H1 (cell line): Measurements from ENCODE around the gene IFT27. TPM values are rescaled to one million over a fixed set of nuclear protein-coding genes. Genes with fewer than 3 reads are reported as not detected.

ENCODE experiments used
- CTCF ChIA-PET: fragments of 300-600 bp; sonication (Branson Sonifier 250); formaldehyde crosslinking; loops from one replicate; lab custom pipeline; 2021; ENCODE audit not compliant: partially characterized antibody; lab: Charles Lee
- POLR2A ChIA-PET: fragments of 300-600 bp; sonication (Branson Sonifier 250); formaldehyde crosslinking; loops from one replicate; lab custom pipeline; 2021; ENCODE audit warnings: inconsistent platforms; ENCODE audit not compliant: partially characterized antibody; lab: Charles Lee
- DNase-seq, 2 experiments: peaks; one replicate each; pipeline versions ENCODE4 v3.0.0 to v3.0.0-alpha.2; 2010 to 2022; ENCODE audit warnings: low spot score in 2 of 2, low read depth in 1 of 2, mixed read lengths in 1 of 2
- FAIRE-seq: peaks from 2 replicates; lab custom pipeline; 2011; peaks lifted over from hg19 to GRCh38; lab: Jason Lieb, UNC
- H2AFZ ChIP-seq: 2 replicates; pipeline ENCODE4 v1.8.1; 2012; ENCODE audit warnings: low read length, inconsistent platforms
- H2AK5ac ChIP-seq: 2 replicates; pipeline ENCODE4 v1.6.1; 2013; ENCODE audit warnings: low read depth, low read length
- H2BK120ac ChIP-seq: replicated peaks from 2 replicates; pipeline ENCODE3; 2013; ENCODE audit warnings: low read depth, low read length, inconsistent platforms
- H2BK12ac ChIP-seq: 2 replicates; pipeline ENCODE4 v1.6.1; 2013; ENCODE audit warnings: low read depth, low read length
- H2BK15ac ChIP-seq: 2 replicates; pipeline ENCODE4 v1.6.1; 2013; ENCODE audit warnings: low read length
- H2BK20ac ChIP-seq: 2 replicates; pipeline ENCODE4 v1.6.1; 2013; ENCODE audit warnings: low read length
- H2BK5ac ChIP-seq: 2 replicates; pipeline ENCODE4 v1.6.1; 2013; ENCODE audit warnings: low read depth, low read length
- H3K14ac ChIP-seq: 2 replicates; pipeline ENCODE4 v1.6.1; 2013; ENCODE audit warnings: inconsistent platforms; ENCODE audit not compliant: insufficient read length
- H3K18ac ChIP-seq: 2 replicates; pipeline ENCODE4 v1.6.1; 2013; ENCODE audit warnings: low read length; ENCODE audit errors: extremely low read depth
- H3K23ac ChIP-seq: 2 replicates; pipeline ENCODE4 v1.6.1; 2013; ENCODE audit warnings: inconsistent platforms; ENCODE audit not compliant: insufficient read length
- H3K23me2 ChIP-seq: 2 replicates; pipeline ENCODE4 v1.6.1; 2013; ENCODE audit warnings: low read depth, low read length
- H3K27ac ChIP-seq: 2 replicates; pipeline ENCODE4 v1.6.1; 2011; ENCODE audit warnings: low read depth, low read length, inconsistent platforms
- H3K27me3 ChIP-seq, 4 experiments: replicated peaks in 1 of 4; 1 replicate in 1 of 4; 2 replicates in 3 of 4; pipeline versions ENCODE4 v1.6.1 to v1.8.1; 2011 to 2013; ENCODE audit warnings: low read length in 3 of 4, mild to moderate bottlenecking in 3 of 4, inconsistent platforms in 2 of 4, mixed read lengths in 2 of 4, moderate library complexity in 1 of 4; ENCODE audit not compliant: control insufficient read depth in 3 of 4, insufficient read depth in 3 of 4; ENCODE audit errors: extremely low read depth in 1 of 4
- H3K36me3 ChIP-seq, 4 experiments: 2 replicates each; pipeline versions ENCODE4 v1.6.1 to v1.8.1; 2011 to 2013; ENCODE audit warnings: mild to moderate bottlenecking in 4 of 4, low read length in 3 of 4, moderate library complexity in 2 of 4, control low read depth in 1 of 4, inconsistent platforms in 1 of 4; ENCODE audit not compliant: insufficient read depth in 4 of 4, control insufficient read depth in 2 of 4
- H3K4ac ChIP-seq: replicated peaks from 2 replicates; pipeline ENCODE3; 2013; ENCODE audit warnings: low read length, low read depth, mixed read lengths, inconsistent platforms; ENCODE audit not compliant: insufficient read length
- H3K4me1 ChIP-seq, 4 experiments: replicated peaks in 1 of 4; 1 replicate in 1 of 4; 2 replicates in 3 of 4; pipeline versions ENCODE4 v1.6.1 to v1.8.1; 2011 to 2013; ENCODE audit warnings: low read length in 3 of 4, inconsistent platforms in 2 of 4, mixed read lengths in 1 of 4; ENCODE audit not compliant: insufficient read depth in 4 of 4, control insufficient read depth in 3 of 4
- H3K4me2 ChIP-seq, 2 experiments: 2 replicates each; pipeline versions ENCODE4 v1.6.1 to v1.8.1; 2011 to 2013; ENCODE audit warnings: low read depth in 2 of 2, low read length in 2 of 2, control low read depth in 1 of 2, inconsistent platforms in 1 of 2, mild to moderate bottlenecking in 1 of 2; ENCODE audit not compliant: insufficient read depth in 1 of 2
- H3K4me3 ChIP-seq, 4 experiments: fragments of 200-600, 300-600 bp in 1 of 4; sonication (generic), shearing (Covaris generic), sonication (Bioruptor Twin) in 1 of 4; 2 replicates each; pipeline versions ENCODE4 v1.5.1 to v1.8.1; 2011 to 2016; ENCODE audit warnings: low read length in 4 of 4, low read depth in 3 of 4, control low read depth in 2 of 4, inconsistent platforms in 2 of 4, mild to moderate bottlenecking in 2 of 4, mixed read lengths in 1 of 4, moderate library complexity in 1 of 4; ENCODE audit not compliant: insufficient read depth in 2 of 4; ENCODE audit errors: extremely low read depth in 1 of 4
- H3K56ac ChIP-seq: replicated peaks from 2 replicates; pipeline ENCODE3; 2013; ENCODE audit warnings: low read depth, mild to moderate bottlenecking, mixed read lengths, low read length, inconsistent platforms; ENCODE audit not compliant: insufficient read length
- H3K79me1 ChIP-seq: 2 replicates; pipeline ENCODE4 v1.6.1; 2013; ENCODE audit warnings: low read depth, low read length, control low read depth
- H3K79me2 ChIP-seq, 2 experiments: 2 replicates each; pipeline versions ENCODE4 v1.6.1 to v1.8.1; 2012 to 2013; ENCODE audit warnings: low read length in 2 of 2, mild to moderate bottlenecking in 2 of 2, inconsistent platforms in 1 of 2; ENCODE audit not compliant: insufficient read depth in 2 of 2, control insufficient read depth in 1 of 2
- H3K9ac ChIP-seq, 4 experiments: replicated peaks in 1 of 4; 1 replicate in 1 of 4; 2 replicates in 3 of 4; pipeline versions ENCODE4 v1.6.1 to v1.8.1; 2011 to 2013; ENCODE audit warnings: low read depth in 3 of 4, low read length in 3 of 4, control low read depth in 2 of 4, mild to moderate bottlenecking in 2 of 4, moderate library complexity in 2 of 4, inconsistent platforms in 1 of 4; ENCODE audit errors: extremely low read depth in 1 of 4
- H3K9me3 ChIP-seq, 2 experiments: 2 replicates each; pipeline versions ENCODE4 v1.6.1 to v1.8.1; 2012 to 2013; ENCODE audit warnings: mild to moderate bottlenecking in 2 of 2, moderate library complexity in 2 of 2, control low read depth in 1 of 2, inconsistent platforms in 1 of 2, low read depth in 1 of 2, low read length in 1 of 2, mixed read lengths in 1 of 2; ENCODE audit not compliant: insufficient read depth in 2 of 2
- H4K20me1 ChIP-seq, 2 experiments: replicated peaks in 1 of 2; 2 replicates each; pipeline versions ENCODE3 to v1.8.1; 2011 to 2013; ENCODE audit warnings: inconsistent platforms in 2 of 2, low read length in 2 of 2, mild to moderate bottlenecking in 1 of 2; ENCODE audit not compliant: insufficient read depth in 2 of 2, control insufficient read depth in 1 of 2
- H4K5ac ChIP-seq: 2 replicates; pipeline ENCODE4 v1.6.1; 2013; ENCODE audit warnings: low read length, low read depth, mixed read lengths, inconsistent platforms; ENCODE audit not compliant: insufficient read length
- H4K8ac ChIP-seq: 2 replicates; pipeline ENCODE4 v1.8.0; 2013; ENCODE audit warnings: mild to moderate bottlenecking, moderate library complexity, low read length, inconsistent platforms; ENCODE audit not compliant: insufficient read depth; ENCODE audit errors: extremely low read depth
- H4K91ac ChIP-seq: replicated peaks from 2 replicates; pipeline ENCODE3; 2013; ENCODE audit warnings: low read length, mixed read lengths, inconsistent platforms; ENCODE audit not compliant: insufficient read length
- ATF3 ChIP-seq: IDR thresholded peaks from 2 replicates; pipeline ENCODE4 v1.6.1; 2011; ENCODE audit warnings: low read depth, mild to moderate bottlenecking, low read length; ENCODE audit not compliant: insufficient read depth
- CHD1 ChIP-seq: IDR thresholded peaks from 2 replicates; pipeline ENCODE4 v1.6.1; 2012; ENCODE audit warnings: low read depth, low read length, improper control_type of control experiment
- RAD21 ChIP-seq, 2 experiments: IDR thresholded peaks in 1 of 2; conservative IDR thresholded peaks in 1 of 2; 2 replicates each; pipeline ENCODE4 v1.6.1; 2011; ENCODE audit warnings: low read depth in 2 of 2, low read length in 2 of 2, improper control_type of control experiment in 1 of 2, inconsistent platforms in 1 of 2, mild to moderate bottlenecking in 1 of 2, moderate library complexity in 1 of 2
- SAP30 ChIP-seq: fragments of 300-600 bp; sonication (generic); IDR thresholded peaks from 2 replicates; pipeline ENCODE4 v1.7.1; 2012; ENCODE audit warnings: low read length, moderate library complexity, mild to moderate bottlenecking, inconsistent platforms; ENCODE audit not compliant: insufficient read depth, insufficient replicate concordance
- SP4 ChIP-seq: IDR thresholded peaks from 2 replicates; pipeline ENCODE4 v1.6.1; 2012; ENCODE audit warnings: low read length, inconsistent platforms
- TBP ChIP-seq: IDR thresholded peaks from 2 replicates; pipeline ENCODE4 v1.6.1; 2011; ENCODE audit warnings: low read depth, low read length, improper control_type of control experiment
- TCF12 ChIP-seq: IDR thresholded peaks from 2 replicates; pipeline ENCODE4 v1.6.1; 2011; ENCODE audit warnings: low read depth, mild to moderate bottlenecking, low read length
- WGBS, 2 experiments: shearing (Covaris generic) in 1 of 2; methylation state at CpG; one replicate each; pipeline versions ENCODE4 v1.1.6 to v1.1.7; 2013 to 2015; ENCODE audit warnings: low lambda C conversion rate in 2 of 2, mixed read lengths in 2 of 2, inconsistent platforms in 1 of 2, low coverage in 1 of 2, missing lambda C conversion rate in 1 of 2; ENCODE audit not compliant: insufficient replicate concordance in 2 of 2, insufficient coverage in 1 of 2, insufficient read length in 1 of 2; ENCODE audit errors: extremely low coverage in 1 of 2, missing lambda C conversion rate in 1 of 2; 5-methylcytosine and 5-hydroxymethylcytosine counted together
- polyA plus RNA-seq, 7 experiments: library from polyadenylated mRNA; depleted of rRNA in 3 of 7; stranded (reverse) in 5 of 7; unstranded in 2 of 7; fragments of >200 nt in 5 of 7; fragments of 200-250 nt in 2 of 7; gene quantifications; 1 replicate in 5 of 7; 2 replicates in 1 of 7; 4 replicates in 1 of 7; pipeline versions ENCODE4 v1.2.1 to v1.2.3, GENCODE V29; 2011 to 2013; ENCODE audit warnings: missing spikeins in 2 of 7, mixed read lengths in 2 of 7
- total RNA-seq: library from RNA; stranded (reverse); fragmentation: NEBNext Ultra II Directional; extraction: Animal tissue kit (Norgen Biotek cat#: 25700); gene quantifications from 2 replicates; pipeline ENCODE4 v1.2.1, GENCODE V29; 2021

Gene IFT27
- total and polyA plus RNA-seq, 2 of the 8 experiments (the other 6 are each of a cell fraction or from before 2014, with no cell fraction given), result 36.4 to 46.2 TPM

- Histone ChIP-seq H3K56ac (no peak overlapping the region), H2BK120ac (no peak overlapping the region), H4K5ac (no peak overlapping the region), H2BK12ac (peak overlapping the region; percentile 12; the same call in 1 of the 2 replicates), H3K27me3 (peaks cover 21 to 53% (median 41%) of the 10 kb centered on the region in 4 experiments), H4K8ac (no peak overlapping the region), H3K23ac (no peak overlapping the region), H3K9ac (no peak overlapping the region), H3K4ac (no peak overlapping the region), H2AFZ (no peak overlapping the region), H3K4me3 (no peak overlapping the region), H3K9me3 (no peaks in the 10 kb centered on the region), H2BK20ac (no peak overlapping the region), H2AK5ac (peak overlapping the region; percentile 14; the same call in 1 of the 2 replicates), H3K27ac (no peak overlapping the region), H3K14ac (no peak overlapping the region), H3K79me2 (no peaks in the 10 kb centered on the region), H2BK5ac (no peak overlapping the region), H3K36me3 (no peaks in the 10 kb centered on the region), H2BK15ac (no peak overlapping the region), H3K79me1 (no peaks in the 10 kb centered on the region), H3K4me2 (no peak overlapping the region), H3K18ac (no peak overlapping the region), H3K4me1 (peaks cover 0 to 14% (median 9%) of the 10 kb centered on the region in 4 experiments; a peak in 6 of 7 replicates), H4K91ac (no peak overlapping the region), H3K23me2 (peaks cover 11% of the 10 kb centered on the region), H4K20me1 (no peaks in the 10 kb centered on the region)
- DNase-seq (no peak), FAIRE-seq (no peak)
- ChIA-PET POLR2A (no interaction called here), CTCF (interaction anchor here (0.6 to 1.0 kb wide), 2 partner anchors 12 to 65 kb away, joined by 3 read pairs; no protein-coding TSS in a partner anchor)
- TF ChIP-seq TBP, result no peak
- no peak for TF ChIP-seq SAP30
- TF ChIP-seq RAD21 (IDR thresholded peaks at IDR 0.05 in 1 of 2, conservative IDR thresholded peaks at IDR 0.05 in 1 of 2; ENCODE audit: low read depth in 2 of 2, low read length in 2 of 2), result no peak
- TF ChIP-seq CHD1, result no peak
- TF ChIP-seq ATF3, result no peak
- no peak for TF ChIP-seq SP4
- TF ChIP-seq TCF12, result no peak
- 89% methylated on average over 10 of the region's 10 CpGs; no CpG with 5 or more reads in 1 of the 2 experiments for WGBS, 2 experiments
Measured at GRCh38 chr22:36814801-36815200, 38.9 kb upstream of the IFT27 start.
